GM12873 (cell line): ENCODE results near the gene ARHGEF40.

ENCODE experiments used
- TF ChIP-seq, protein P1 (sequence below): IDR thresholded peaks from 2 replicates; pipeline ENCODE4 v1.5.1; 2012; ENCODE audit warnings: low read depth, mild to moderate bottlenecking, moderate library complexity, low read length, control low read depth; ENCODE audit not compliant: insufficient read depth; ENCODE audit errors: missing control alignments

Gene ARHGEF40

DNA sequence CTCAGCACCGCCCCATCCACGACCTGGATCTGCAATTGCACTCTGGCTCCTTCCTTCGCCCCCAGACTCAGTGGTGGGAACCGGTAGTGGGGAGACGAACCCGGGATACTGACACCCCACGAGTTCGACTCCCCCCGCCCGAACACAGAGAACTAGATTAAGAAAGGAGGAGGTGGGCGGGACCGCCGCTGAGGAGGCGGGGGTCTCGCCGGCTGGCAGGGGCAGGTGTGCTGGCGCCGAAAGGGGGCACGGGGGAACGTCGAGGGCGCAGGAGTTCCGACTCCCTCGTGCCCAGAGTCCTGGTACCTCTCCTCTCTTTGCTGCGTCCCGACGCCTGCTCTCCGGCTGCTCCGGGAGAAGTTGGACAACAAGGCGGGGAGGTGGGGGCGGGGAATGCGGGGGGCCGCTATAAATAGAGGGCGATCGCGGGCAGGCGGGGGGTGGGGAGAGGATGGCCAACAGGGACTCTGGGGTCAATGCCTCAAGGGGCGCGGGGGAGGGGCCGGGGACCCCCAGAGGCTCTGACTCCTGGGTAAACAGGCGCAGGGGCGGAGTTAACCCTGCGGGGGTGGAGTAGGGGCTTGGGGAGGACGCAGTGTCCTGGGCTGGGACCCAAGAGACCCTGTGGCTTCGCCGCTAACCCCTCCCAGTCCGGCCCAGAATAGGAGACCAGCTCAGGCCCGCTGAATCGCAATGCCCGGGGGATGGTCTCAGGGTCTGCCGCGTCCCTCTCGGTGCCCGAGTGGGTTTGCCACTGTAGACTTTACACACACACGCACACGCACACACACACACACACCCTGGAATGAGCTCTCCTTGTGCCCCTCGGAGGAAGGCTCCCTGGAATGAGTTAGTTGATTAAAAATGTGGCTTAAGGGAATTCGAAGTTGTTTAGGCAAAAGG is 44.5 kb upstream of the ARHGEF40 start:
- TF ChIP-seq, protein P1, sequence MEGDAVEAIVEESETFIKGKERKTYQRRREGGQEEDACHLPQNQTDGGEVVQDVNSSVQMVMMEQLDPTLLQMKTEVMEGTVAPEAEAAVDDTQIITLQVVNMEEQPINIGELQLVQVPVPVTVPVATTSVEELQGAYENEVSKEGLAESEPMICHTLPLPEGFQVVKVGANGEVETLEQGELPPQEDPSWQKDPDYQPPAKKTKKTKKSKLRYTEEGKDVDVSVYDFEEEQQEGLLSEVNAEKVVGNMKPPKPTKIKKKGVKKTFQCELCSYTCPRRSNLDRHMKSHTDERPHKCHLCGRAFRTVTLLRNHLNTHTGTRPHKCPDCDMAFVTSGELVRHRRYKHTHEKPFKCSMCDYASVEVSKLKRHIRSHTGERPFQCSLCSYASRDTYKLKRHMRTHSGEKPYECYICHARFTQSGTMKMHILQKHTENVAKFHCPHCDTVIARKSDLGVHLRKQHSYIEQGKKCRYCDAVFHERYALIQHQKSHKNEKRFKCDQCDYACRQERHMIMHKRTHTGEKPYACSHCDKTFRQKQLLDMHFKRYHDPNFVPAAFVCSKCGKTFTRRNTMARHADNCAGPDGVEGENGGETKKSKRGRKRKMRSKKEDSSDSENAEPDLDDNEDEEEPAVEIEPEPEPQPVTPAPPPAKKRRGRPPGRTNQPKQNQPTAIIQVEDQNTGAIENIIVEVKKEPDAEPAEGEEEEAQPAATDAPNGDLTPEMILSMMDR = no peak

DNA sequence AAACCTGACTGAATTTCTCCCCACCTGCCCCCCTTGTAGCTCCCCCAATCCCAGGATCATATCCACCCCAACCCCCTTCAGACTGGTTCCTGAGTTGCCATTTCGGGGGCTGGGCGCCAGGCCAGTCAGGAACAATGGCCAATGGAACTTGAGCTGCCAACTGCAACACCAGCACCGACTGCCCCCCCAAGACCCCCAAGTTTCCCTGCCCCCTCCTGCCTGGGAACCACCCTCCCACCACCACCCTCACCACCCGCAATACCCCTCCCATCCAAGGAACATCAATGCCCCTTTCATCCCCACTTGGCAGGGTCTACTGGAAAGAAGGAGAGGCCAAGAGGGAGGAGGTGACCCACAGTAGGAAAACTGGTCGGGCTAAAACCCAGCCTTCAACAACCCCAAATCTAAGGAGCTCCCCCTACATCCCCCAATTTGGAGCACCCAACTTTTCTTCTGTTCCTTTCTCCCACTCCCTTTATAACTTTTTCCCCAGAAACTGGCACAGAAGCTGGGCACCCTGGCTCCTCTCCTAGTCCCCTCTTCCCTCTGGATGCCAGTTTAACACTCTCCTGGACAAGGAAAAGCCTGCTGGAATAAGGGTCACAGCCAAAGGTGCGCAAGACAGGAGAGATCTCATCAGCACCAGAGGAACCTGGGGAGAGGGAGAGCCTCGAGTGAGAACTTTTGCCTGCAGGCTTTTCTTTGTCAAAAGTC is 43.7 kb upstream of the ARHGEF40 start:
- TF ChIP-seq, protein P1 = no peak

- TF ChIP-seq, protein P1 = no peak
Measured at GRCh38 chr14:21026988-21027315, 43.2 kb upstream of the ARHGEF40 start.

GRCh38 chr14:21029917-21030316 is 40.2 kb upstream of the ARHGEF40 start, which contains the start of gene TPPP2:
TPPP2 (plus strand) TSS chr14:21030217; CDS start chr14:21030582, 365 bp downstream.
- TF ChIP-seq, protein P1 = no peak

DNA sequence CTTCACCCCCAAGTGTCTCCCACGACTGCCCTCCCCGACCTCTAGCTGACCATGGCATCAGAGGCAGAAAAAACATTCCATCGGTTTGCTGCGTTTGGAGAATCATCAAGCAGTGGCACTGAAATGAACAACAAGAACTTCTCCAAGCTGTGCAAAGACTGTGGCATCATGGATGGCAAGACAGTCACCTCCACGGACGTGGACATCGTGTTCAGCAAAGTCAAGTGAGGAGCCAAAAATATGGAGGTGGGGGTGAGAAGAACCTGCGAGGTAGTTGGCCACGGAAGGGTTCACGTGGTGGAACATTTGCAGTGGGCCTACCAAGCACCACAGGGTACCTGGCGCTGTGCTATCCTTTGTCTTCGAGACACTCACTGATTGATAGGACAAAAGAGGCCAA is 39.6 kb upstream of the ARHGEF40 start:
- TF ChIP-seq, protein P1 = no peak

DNA sequence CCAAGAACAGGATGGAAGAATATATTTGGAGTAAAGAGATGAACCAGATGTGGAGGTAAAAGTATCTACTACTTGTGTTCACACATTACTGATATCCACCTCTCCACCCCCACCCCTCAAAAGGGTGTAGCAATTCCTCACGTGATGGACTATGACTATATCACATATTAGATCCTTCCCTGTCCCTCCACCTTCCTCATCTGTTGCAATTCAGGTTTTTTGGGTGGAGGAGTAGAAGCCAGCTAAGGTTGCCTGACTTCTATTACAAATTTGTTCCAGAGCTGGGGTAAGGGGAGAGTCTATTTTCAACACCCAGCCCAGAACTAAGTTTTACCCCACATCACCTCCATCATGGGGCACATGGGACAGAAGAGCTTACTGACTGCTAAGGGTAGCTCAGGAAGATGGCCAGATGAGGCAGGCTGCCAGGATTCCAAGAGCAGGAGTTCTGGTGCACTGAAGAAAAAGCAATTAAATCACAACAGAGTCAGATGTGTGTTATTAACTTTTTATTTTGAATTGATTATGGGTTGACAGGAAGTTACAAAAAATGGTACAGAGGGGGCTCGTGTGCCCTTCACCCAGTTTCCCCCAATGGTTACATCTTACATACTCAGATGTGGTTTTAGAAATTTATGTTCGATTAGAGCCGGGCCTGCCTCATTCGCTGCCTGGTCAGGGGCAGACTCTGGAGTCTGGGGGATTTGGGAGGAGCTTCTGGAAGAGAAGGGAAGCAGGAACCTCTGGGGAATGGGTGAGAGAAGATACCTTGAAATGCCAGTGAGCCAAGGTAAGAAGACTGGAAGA is 37.6 kb upstream of the ARHGEF40 start:
- TF ChIP-seq, protein P1 = no peak

GRCh38 chr14:21033133-21033698 is 36.9 kb upstream of the ARHGEF40 start:
- TF ChIP-seq, protein P1 = no peak
